ENCODE data around the gene CRYBB2.
A peak's percentile ranks its signal among the peaks of the same experiment; 100 is the strongest.
"Not testable (repeated sequence)": the region's sequence is repeated elsewhere in the genome, so short reads cannot be mapped to it uniquely, and the experiment has no call there.

Gene CRYBB2

GRCh38 chr22:25200967-25201366 lies 18.5 kb upstream of the CRYBB2 start:
- DNase-seq = no peak

- no peak for DNase-seq
These were observed 17.7 kb upstream of the CRYBB2 start for GRCh38 chr22:25201557-25202273.

- DNase-seq = peak; percentile 62
These were observed 17.0 kb upstream of the CRYBB2 start for GRCh38 chr22:25202290-25202921.

- DNase-seq = no peak
These were observed 16.4 kb upstream of the CRYBB2 start for GRCh38 chr22:25203082-25203481.

- not testable (repeated sequence) for DNase-seq
These were observed 14.9 kb upstream of the CRYBB2 start for GRCh38 chr22:25204547-25204946.

- DNase-seq = no peak
These were observed 13.6 kb upstream of the CRYBB2 start for GRCh38 chr22:25205847-25206246.

GRCh38 chr22:25206998-25207397 lies 12.4 kb upstream of the CRYBB2 start:
- no peak for DNase-seq

GRCh38 chr22:25207553-25208157 lies 11.8 kb upstream of the CRYBB2 start:
- DNase-seq = no peak

GRCh38 chr22:25208328-25208727 lies 11.1 kb upstream of the CRYBB2 start:
- DNase-seq = no peak

- no peak for DNase-seq
These were observed 10.5 kb upstream of the CRYBB2 start for GRCh38 chr22:25208743-25209505.

- DNase-seq = no peak
These were observed 8.6 kb upstream of the CRYBB2 start for GRCh38 chr22:25210793-25211192.

GRCh38 chr22:25212337-25212736 lies 7.1 kb upstream of the CRYBB2 start:
- no peak for DNase-seq

- no peak for DNase-seq
These were observed 6.2 kb upstream of the CRYBB2 start for GRCh38 chr22:25213221-25213620.

- no peak for DNase-seq
These were observed 3.2 kb upstream of the CRYBB2 start for GRCh38 chr22:25216230-25216629.

- no peak for DNase-seq
These were observed 556 bp downstream of the CRYBB2 start for GRCh38 chr22:25219948-25220442.

GRCh38 chr22:25221790-25222189 lies 2.4 kb downstream of the CRYBB2 start:
- DNase-seq = no peak

- DNase-seq = no peak
These were observed 3.9 kb downstream of the CRYBB2 start for GRCh38 chr22:25223269-25223850.

- DNase-seq = no peak
These were observed 9.4 kb downstream of the CRYBB2 start for GRCh38 chr22:25228822-25229221.

GRCh38 chr22:25230760-25231159 lies 11.3 kb downstream of the CRYBB2 start:
- not testable (repeated sequence) for DNase-seq

- no peak for DNase-seq
These were observed 12.9 kb downstream of the CRYBB2 start for GRCh38 chr22:25232301-25232700.

GRCh38 chr22:25233706-25234105 lies 14.3 kb downstream of the CRYBB2 start:
- DNase-seq = not testable (repeated sequence)

GRCh38 chr22:25235547-25236290 lies 16.3 kb downstream of the CRYBB2 start:
- peak; percentile 84 for DNase-seq

Data from femur (tissue), 1 donor.